NAMALWA (cell line): ENCODE results near the gene ASTN2.

ENCODE experiments used
- DNase-seq: peaks from one replicate; pipeline ENCODE4 v3.0.0-alpha.2; 2015; ENCODE audit warnings: low spot score

The ASTN2 gene

GRCh38 chr9:116379821-116380220 is 1035.0 kb downstream of the ASTN2 start:
- no peak for DNase-seq

- no peak for DNase-seq
Measured at GRCh38 chr9:116378873-116379272, 1036.0 kb downstream of the ASTN2 start.

- DNase-seq: no peak
Measured at GRCh38 chr9:116377179-116377798, 1037.6 kb downstream of the ASTN2 start.
